Measurements from ENCODE around the gene ANKRD13A. TPM values are rescaled to one million over a fixed set of nuclear protein-coding genes. Genes with fewer than 3 reads are reported as not detected.

ANKRD13A gene
- total and polyA plus RNA-seq, 2 donors (not counting 3 experiments of a cell fraction or from before 2014, with no cell fraction given): 37.0 to 43.9 TPM

DNA sequence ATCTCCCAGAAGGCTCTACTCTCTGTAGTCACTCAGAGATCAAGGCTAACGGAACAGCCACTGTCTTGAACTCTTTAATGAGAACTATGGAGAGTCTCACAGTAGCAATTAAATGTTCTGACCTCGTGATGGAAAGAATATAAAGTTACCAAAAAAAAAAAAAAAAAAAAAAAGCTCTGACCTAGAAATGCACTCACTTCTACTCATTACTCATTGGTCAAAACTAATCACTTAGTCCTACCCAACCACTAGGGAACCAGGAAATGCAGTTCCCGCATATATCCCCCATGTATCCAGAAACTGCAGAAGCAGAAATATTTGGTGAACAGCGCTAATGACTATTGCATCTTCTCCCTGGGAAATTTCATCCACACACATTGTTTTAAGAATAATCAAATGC is 78.6 kb downstream of the ANKRD13A start:
- intact Hi-C loops (cut with micrococcal nuclease) (no loop called here), dilution Hi-C loops (cut with MboI; ENCODE audit: extremely low pct_ligation_motif_present, low sequenced_read_pairs) (no loop called here)
- H3K9me1 ChIP-seq (replicated peaks; ENCODE audit: control insufficient read depth, extremely low read depth, insufficient read depth, low read length): no peaks in the 10 kb centered on the region
- no peak for DNase-seq (ENCODE audit: low read depth, low spot score)
- no TSS peak for BruUV-seq (replicated peaks)
- no peak for FAIRE-seq
- H3K27ac ChIP-seq (ENCODE audit: insufficient read depth, low read depth, low read length): no peak overlapping the region
- no peak overlapping the region for H3K4me3 ChIP-seq (replicated peaks in 1 of 3; ENCODE audit: insufficient read depth in 1 of 3, low read depth in 1 of 3, low read length in 3 of 3)
- peaks cover 0 to 2% of the 10 kb centered on the region in 2 experiments for H3K27me3 ChIP-seq (ENCODE audit: control insufficient read depth in 2 of 2, insufficient read depth in 2 of 2, low read length in 2 of 2)
- H3K79me2 ChIP-seq (ENCODE audit: control insufficient read depth, insufficient read depth, low read length): no peaks in the 10 kb centered on the region
- no peak overlapping the region for H2AFZ ChIP-seq (ENCODE audit: low read depth, low read length)
- H3K9me3 ChIP-seq (replicated peaks; ENCODE audit: control insufficient read depth, insufficient read depth, low read length): no peaks in the 10 kb centered on the region
- H3K9ac ChIP-seq (replicated peaks; ENCODE audit: extremely low read depth, insufficient read depth, low read length): no peak overlapping the region
- no peak overlapping the region for H3K4me2 ChIP-seq (ENCODE audit: insufficient read depth, low read length)
- CTCF ChIA-PET: interaction anchor here (0.6 kb wide), 1 partner anchor 18 kb away, joined by 3 read pairs; no protein-coding TSS in a partner anchor
- POLR2A ChIA-PET: interaction anchor here (0.6 kb wide), 1 partner anchor 203 kb away, joined by 3 read pairs; no protein-coding TSS in a partner anchor
- no peaks in the 10 kb centered on the region for H3K36me3 ChIP-seq (ENCODE audit: control insufficient read depth in 2 of 2, extremely low read depth in 1 of 2, insufficient read depth in 2 of 2, low read length in 2 of 2)
- H3K4me1 ChIP-seq (ENCODE audit: control insufficient read depth, extremely low read depth, insufficient read depth, low read length): peaks cover 4% of the 10 kb centered on the region
- no peaks in the 10 kb centered on the region for H4K20me1 ChIP-seq (replicated peaks; ENCODE audit: control insufficient read depth, extremely low read depth, insufficient read depth, low read length)
- TF ChIP-seq MYC (IDR thresholded peaks at IDR 0.05; ENCODE audit: low read depth, low read length): no peak
- TF ChIP-seq GATA2 (IDR thresholded peaks at IDR 0.05; ENCODE audit: insufficient read depth, insufficient read length, low read depth, low read length): no peak
- no peak for TF ChIP-seq FOS (IDR thresholded peaks at IDR 0.05; ENCODE audit: borderline replicate concordance, insufficient read depth, low read length)
- TF ChIP-seq, protein P1, sequence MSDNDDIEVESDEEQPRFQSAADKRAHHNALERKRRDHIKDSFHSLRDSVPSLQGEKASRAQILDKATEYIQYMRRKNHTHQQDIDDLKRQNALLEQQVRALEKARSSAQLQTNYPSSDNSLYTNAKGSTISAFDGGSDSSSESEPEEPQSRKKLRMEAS (IDR thresholded peaks at IDR 0.05; ENCODE audit: insufficient read depth, insufficient read length): no peak
- TF ChIP-seq, protein P2, sequence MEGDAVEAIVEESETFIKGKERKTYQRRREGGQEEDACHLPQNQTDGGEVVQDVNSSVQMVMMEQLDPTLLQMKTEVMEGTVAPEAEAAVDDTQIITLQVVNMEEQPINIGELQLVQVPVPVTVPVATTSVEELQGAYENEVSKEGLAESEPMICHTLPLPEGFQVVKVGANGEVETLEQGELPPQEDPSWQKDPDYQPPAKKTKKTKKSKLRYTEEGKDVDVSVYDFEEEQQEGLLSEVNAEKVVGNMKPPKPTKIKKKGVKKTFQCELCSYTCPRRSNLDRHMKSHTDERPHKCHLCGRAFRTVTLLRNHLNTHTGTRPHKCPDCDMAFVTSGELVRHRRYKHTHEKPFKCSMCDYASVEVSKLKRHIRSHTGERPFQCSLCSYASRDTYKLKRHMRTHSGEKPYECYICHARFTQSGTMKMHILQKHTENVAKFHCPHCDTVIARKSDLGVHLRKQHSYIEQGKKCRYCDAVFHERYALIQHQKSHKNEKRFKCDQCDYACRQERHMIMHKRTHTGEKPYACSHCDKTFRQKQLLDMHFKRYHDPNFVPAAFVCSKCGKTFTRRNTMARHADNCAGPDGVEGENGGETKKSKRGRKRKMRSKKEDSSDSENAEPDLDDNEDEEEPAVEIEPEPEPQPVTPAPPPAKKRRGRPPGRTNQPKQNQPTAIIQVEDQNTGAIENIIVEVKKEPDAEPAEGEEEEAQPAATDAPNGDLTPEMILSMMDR (IDR thresholded peaks at IDR 0.05; ENCODE audit: extremely low read depth in 1 of 2, insufficient read depth in 1 of 2, low read depth in 1 of 2, low read length in 2 of 2): no peak
- no peak for TF ChIP-seq POLR2A (IDR thresholded peaks at IDR 0.05; ENCODE audit: low read depth, low read length)
- no peak for TF ChIP-seq JUN (IDR thresholded peaks at IDR 0.05; ENCODE audit: borderline replicate concordance, insufficient read depth, insufficient read length, low read depth)
- TF ChIP-seq POLR2AphosphoS5 (IDR thresholded peaks at IDR 0.05; ENCODE audit: insufficient read depth, low read depth, low read length): no peak
- TF ChIP-seq EZH2 (IDR thresholded peaks at IDR 0.05; ENCODE audit: borderline replicate concordance, low read depth, low read length, severe bottlenecking): no peak
